Stomach (tissue), 9 donors: Measurements from ENCODE around the gene DNTT. TPM values are rescaled to one million over a fixed set of nuclear protein-coding genes. Genes with fewer than 3 reads are reported as not detected.

Experiments
- DNase-seq, 2 donors: peaks; one replicate each; pipeline versions ENCODE4 v3.0.0 to v3.0.0-alpha.2; 2013 to 2019
- H3K27ac ChIP-seq, 5 donors: fragments of 200-600 bp in 4 of 5; sonication (generic) in 4 of 5; one replicate each; pipeline ENCODE4 v1.5.1; 2013 to 2019; ENCODE audit warnings: mild to moderate bottlenecking in 1 of 5, moderate library complexity in 1 of 5
- H3K27me3 ChIP-seq, 3 donors: fragments of 200-600 bp; sonication (generic); one replicate each; pipeline ENCODE4 v1.5.1; 2017 to 2019; ENCODE audit warnings: mixed run types in 1 of 3
- H3K36me3 ChIP-seq, 4 donors: fragments of 200-600 bp; sonication (generic); 1 replicate in 3 of 4; 2 replicates in 1 of 4; pipeline ENCODE4 v1.5.1; 2016 to 2019
- H3K4me1 ChIP-seq, 4 donors: fragments of 200-600 bp; sonication (generic); one replicate each; pipeline ENCODE4 v1.5.1; 2016 to 2019
- H3K4me3 ChIP-seq, 4 donors: fragments of 200-600 bp; sonication (generic) in 3 of 4; one replicate each; pipeline ENCODE4 v1.5.1; 2016 to 2019; ENCODE audit warnings: mild to moderate bottlenecking in 1 of 4
- H3K9me3 ChIP-seq, 4 donors: fragments of 200-600 bp; sonication (generic); one replicate each; pipeline ENCODE4 v1.5.1; 2016 to 2019
- EP300 ChIP-seq: sonication (generic); formaldehyde crosslinking; IDR thresholded peaks from one replicate; pipeline ENCODE4 v1.6.1; 2017; ENCODE audit warnings: antibody characterized with exemption
- POLR2A ChIP-seq, 4 donors: fragments of 450-650 bp; IDR thresholded peaks; one replicate each; pipeline ENCODE4 v1.6.1; 2016; ENCODE audit warnings: antibody characterized with exemption in 4 of 4, control low read depth in 2 of 4, mild to moderate bottlenecking in 1 of 4, moderate library complexity in 1 of 4
- POLR2AphosphoS5 ChIP-seq, 3 donors: sonication (generic); formaldehyde crosslinking; IDR thresholded peaks; one replicate each; pipeline ENCODE4 v1.6.1; 2016; ENCODE audit warnings: antibody characterized with exemption in 3 of 3
- WGBS, 5 donors: extraction: QIAGEN DNeasy Blood & Tissue Kit in 3 of 5; methylation state at CpG; one replicate each; pipeline versions ENCODE4 v1.1.5 to v1.1.7; 2013 to 2018; 5-methylcytosine and 5-hydroxymethylcytosine counted together
- intact Hi-C: fragments of 100-400 bp; cut with DNase I; formaldehyde crosslinking; loops from one replicate; pipeline ENCODE4 v1.15.1; 2023; ENCODE audit warnings: low total_unique reads
- polyA plus RNA-seq, 3 donors: library from polyadenylated mRNA; stranded (reverse); fragments of 200-250 nt; gene quantifications; one replicate each; pipeline ENCODE4 v1.2.3, GENCODE V29; 2013
- total RNA-seq, 5 donors: library from RNA; depleted of rRNA; stranded (reverse); fragments of >200 nt; gene quantifications; one replicate each; pipeline versions ENCODE4 v1.1.0 to v1.2.3, GENCODE V29; 2014 to 2016
- TF ChIP-seq, protein P1 (sequence below), 7 experiments: fragments of 450-650 bp in 4 of 7; fragments of 200-600 bp in 3 of 7; sonication (generic) in 3 of 7; IDR thresholded peaks; one replicate each; pipeline ENCODE4 v1.5.1; 2016 to 2019; ENCODE audit warnings: antibody characterized with exemption in 7 of 7, control low read depth in 2 of 7, mild to moderate bottlenecking in 1 of 7
- donor health status: healthy with polysubstance abuse.
- donor health status: Bipolar disorder and iron deficiency.
- donor health status: healthy.

DNTT gene
- total and polyA plus RNA-seq, 8 donors: not detected

DNA sequence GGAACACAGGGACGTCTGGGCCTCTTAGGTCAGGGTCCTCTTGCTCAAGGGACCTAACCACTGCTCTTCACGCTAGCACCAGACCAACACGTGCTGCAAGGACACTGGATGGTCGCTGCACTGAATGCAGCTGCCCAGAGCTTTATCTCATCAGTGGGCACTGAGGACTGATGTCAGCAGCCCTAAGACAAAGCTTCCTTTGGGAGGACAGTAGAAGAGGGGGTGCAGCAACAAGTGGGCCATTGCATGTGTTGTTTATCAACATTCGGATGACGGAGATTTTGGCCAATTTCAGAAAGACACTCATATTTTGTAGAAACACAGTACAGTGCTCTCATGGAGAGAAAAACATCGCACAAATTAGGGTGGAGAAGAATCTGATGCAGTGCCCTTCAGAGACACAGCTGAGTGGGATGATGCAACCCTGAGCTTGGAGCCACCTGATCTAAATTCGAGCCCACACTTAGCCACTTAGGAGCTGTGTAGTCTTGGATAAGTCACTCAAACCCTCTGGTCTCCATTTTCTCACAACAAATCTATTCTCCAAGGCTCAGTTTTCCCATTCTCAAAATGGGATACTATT is 52.9 kb downstream of the DNTT start:
- intact Hi-C loops: no loop called here
- Histone ChIP-seq H3K36me3 (no peaks in the 10 kb centered on the region), H3K9me3 (peaks cover 0 to 2% (median 0%) of the 10 kb centered on the region in 4 donors), H3K4me3 (no peak overlapping the region), H3K4me1 (no peaks in the 10 kb centered on the region), H3K27me3 (peaks cover 0 to 7% (median 4%) of the 10 kb centered on the region in 3 donors), H3K27ac (no peak overlapping the region)
- DNase-seq: no peak
- WGBS, 5 donors: 66 to 80% (median 70%) methylated on average over 7 to 8 of the region's 8 CpGs
- TF ChIP-seq, protein P1, sequence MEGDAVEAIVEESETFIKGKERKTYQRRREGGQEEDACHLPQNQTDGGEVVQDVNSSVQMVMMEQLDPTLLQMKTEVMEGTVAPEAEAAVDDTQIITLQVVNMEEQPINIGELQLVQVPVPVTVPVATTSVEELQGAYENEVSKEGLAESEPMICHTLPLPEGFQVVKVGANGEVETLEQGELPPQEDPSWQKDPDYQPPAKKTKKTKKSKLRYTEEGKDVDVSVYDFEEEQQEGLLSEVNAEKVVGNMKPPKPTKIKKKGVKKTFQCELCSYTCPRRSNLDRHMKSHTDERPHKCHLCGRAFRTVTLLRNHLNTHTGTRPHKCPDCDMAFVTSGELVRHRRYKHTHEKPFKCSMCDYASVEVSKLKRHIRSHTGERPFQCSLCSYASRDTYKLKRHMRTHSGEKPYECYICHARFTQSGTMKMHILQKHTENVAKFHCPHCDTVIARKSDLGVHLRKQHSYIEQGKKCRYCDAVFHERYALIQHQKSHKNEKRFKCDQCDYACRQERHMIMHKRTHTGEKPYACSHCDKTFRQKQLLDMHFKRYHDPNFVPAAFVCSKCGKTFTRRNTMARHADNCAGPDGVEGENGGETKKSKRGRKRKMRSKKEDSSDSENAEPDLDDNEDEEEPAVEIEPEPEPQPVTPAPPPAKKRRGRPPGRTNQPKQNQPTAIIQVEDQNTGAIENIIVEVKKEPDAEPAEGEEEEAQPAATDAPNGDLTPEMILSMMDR (IDR thresholded peaks at IDR 0.05): no peak
- no peak for TF ChIP-seq POLR2A (IDR thresholded peaks at IDR 0.05)

DNA sequence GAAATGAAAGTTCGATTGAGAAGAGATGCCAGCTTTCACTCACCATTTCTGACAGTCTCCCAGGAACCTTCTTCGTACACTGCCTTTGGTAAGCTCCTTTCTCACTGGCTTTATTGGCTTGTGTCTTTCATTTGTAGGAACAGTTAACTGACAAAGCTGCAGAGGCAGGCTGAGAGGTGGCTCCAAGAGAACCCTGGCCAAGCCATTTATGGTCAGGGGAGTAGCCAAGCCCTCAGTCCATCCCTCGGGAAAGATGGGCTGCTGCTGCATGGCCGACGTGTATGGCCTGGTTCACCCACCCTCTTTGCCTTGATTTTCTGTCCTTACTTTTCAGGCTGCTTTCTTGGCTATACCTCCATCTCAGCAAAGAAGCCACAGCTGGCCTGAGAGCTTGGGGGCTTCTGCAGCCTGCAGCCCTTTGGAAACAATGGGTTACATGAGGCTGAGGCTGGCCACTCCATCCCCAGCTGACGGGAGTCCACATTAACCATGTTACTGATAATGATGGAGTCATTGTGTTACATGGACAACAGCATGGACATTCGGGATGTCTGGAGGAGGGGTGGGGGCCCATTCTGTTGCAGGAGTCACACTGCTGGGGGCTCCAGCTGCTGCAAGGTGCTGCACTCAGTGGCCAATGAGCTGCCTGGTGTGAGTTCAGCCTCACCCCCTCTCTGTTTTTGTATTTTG is 54.8 kb downstream of the DNTT start, which contains the start of gene OPALIN:
OPALIN (minus strand) TSS at position 152 of the 690 bp plus-strand sequence; CDS start at position 46, 106 bp downstream.
- Histone ChIP-seq H3K9me3 (peaks cover 0 to 5% (median 0%) of the 10 kb centered on the region in 4 donors), H3K27me3 (peaks cover 0 to 7% (median 4%) of the 10 kb centered on the region in 3 donors), H3K4me3 (no peak within 1 kb of the TSS), H3K4me1 (no peaks in the 10 kb centered on the region), H3K36me3 (no peaks in the 10 kb centered on the region), H3K27ac (no peak within 1 kb of the TSS)
- intact Hi-C loops: no loop called here
- DNase-seq: no peak
- TF ChIP-seq, protein P1 (IDR thresholded peaks at IDR 0.05): no peak
- no peak for TF ChIP-seq POLR2A (IDR thresholded peaks at IDR 0.05)
- no peak for TF ChIP-seq EP300
- TF ChIP-seq POLR2AphosphoS5 (IDR thresholded peaks at IDR 0.05): no peak
- 72 to 82% (median 78%) methylated on average over 7 of the region's 7 CpGs for WGBS, 5 donors

DNA sequence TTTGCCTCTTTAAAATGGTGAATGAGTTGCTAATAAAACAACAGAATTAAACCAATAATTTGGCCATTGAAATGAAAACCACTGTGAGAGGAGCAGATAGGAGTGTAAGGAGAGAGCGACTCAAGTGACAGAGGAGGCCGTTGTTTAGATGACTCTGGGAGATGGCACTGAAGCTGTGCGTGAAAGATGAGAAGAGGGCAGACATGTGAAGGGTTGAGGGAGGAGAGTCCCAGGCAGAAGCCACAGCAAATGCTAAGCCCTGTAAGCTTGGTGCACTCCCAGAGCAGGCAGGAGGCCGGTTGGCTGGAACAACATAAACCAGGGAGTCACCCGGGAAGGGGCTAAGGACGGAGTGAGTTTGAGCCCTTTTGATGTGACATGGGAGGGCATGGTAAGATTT is 55.4 kb downstream of the DNTT start:
- 72 to 91% (median 79%) methylated on average over 6 of the region's 6 CpGs for WGBS, 5 donors

DNA sequence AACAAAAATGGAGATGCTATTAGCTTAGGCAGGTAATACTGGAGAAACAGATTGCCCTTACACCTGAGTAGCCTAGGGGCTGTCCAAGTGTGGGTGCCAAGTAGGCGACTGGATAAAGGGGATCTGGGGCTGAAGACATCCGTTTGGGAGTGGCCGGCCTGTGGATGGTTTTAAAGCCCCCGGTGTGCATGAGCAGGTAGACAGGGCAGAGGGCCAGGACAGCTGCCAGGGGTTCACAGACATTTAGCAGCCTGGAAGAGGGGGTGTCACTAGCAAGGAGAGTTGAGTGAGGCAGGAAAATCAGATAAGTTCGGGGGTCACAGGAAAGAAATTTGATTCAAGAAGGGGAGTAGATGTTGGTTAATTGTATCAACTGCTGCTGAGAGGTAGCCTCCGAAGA is 56.1 kb downstream of the DNTT start:
- H3K27ac ChIP-seq: no peak overlapping the region
- TF ChIP-seq, protein P1 (IDR thresholded peaks at IDR 0.05): no peak
- TF ChIP-seq EP300: no peak
- TF ChIP-seq POLR2A (IDR thresholded peaks at IDR 0.05): no peak
- no peak for TF ChIP-seq POLR2AphosphoS5 (IDR thresholded peaks at IDR 0.05)
- H3K4me3 ChIP-seq: no peak overlapping the region
- intact Hi-C loops: no loop called here
- H3K36me3 ChIP-seq: no peaks in the 10 kb centered on the region
- WGBS, 5 donors: 90 to 95% (median 91%) methylated on average over 6 of the region's 6 CpGs
- no peaks in the 10 kb centered on the region for H3K4me1 ChIP-seq
- DNase-seq: no peak
- H3K27me3 ChIP-seq: peaks cover 0 to 7% (median 4%) of the 10 kb centered on the region in 3 donors
- H3K9me3 ChIP-seq: peaks cover 0 to 5% (median 0%) of the 10 kb centered on the region in 4 donors

More for the DNA sequence above, 55.4 kb downstream of the DNTT start:
- TF ChIP-seq EP300: no peak
- TF ChIP-seq POLR2A (IDR thresholded peaks at IDR 0.05): no peak
- TF ChIP-seq, protein P1 (IDR thresholded peaks at IDR 0.05): no peak
- no peak for TF ChIP-seq POLR2AphosphoS5 (IDR thresholded peaks at IDR 0.05)
- Histone ChIP-seq H3K27ac (no peak overlapping the region), H3K36me3 (no peaks in the 10 kb centered on the region), H3K4me3 (no peak overlapping the region), H3K4me1 (no peaks in the 10 kb centered on the region), H3K27me3 (peaks cover 0 to 7% (median 4%) of the 10 kb centered on the region in 3 donors), H3K9me3 (peaks cover 0 to 5% (median 0%) of the 10 kb centered on the region in 4 donors)
- no peak for DNase-seq
- intact Hi-C loops: no loop called here
